Left ventricle myocardium inferior (tissue), 1 donor: Measurements from ENCODE around the gene CNTFR. TPM values are rescaled to one million over a fixed set of nuclear protein-coding genes. Genes with fewer than 3 reads are reported as not detected.

Experiments
- DNase-seq: peaks from one replicate; pipeline ENCODE4 v3.0.0-alpha.2; 2020
- H3K27ac ChIP-seq: fragments of 200-600 bp; replicated peaks from 2 replicates; pipeline ENCODE4 v1.8.0; 2021
- H3K27me3 ChIP-seq: fragments of 200-600 bp; 2 replicates; pipeline ENCODE4 v1.8.0; 2021; ENCODE audit warnings: low read depth
- H3K36me3 ChIP-seq: fragments of 200-600 bp; 2 replicates; pipeline ENCODE4 v1.8.0; 2021
- H3K4me1 ChIP-seq: fragments of 200-600 bp; 2 replicates; pipeline ENCODE4 v1.8.0; 2021
- H3K4me3 ChIP-seq: fragments of 200-600 bp; 2 replicates; pipeline ENCODE4 v1.8.0; 2021; ENCODE audit warnings: mild to moderate bottlenecking, moderate library complexity
- H3K9me3 ChIP-seq: fragments of 200-600 bp; replicated peaks from 2 replicates; pipeline ENCODE4 v1.8.0; 2021
- intact Hi-C: fragments of 100-400 bp; cut with micrococcal nuclease; formaldehyde crosslinking; loops from one replicate; pipeline ENCODE4 v1.11.0; 2022
- total RNA-seq: library from RNA; stranded (reverse); fragmentation: NEBNext Ultra II Directional; extraction: Animal tissue kit (Norgen Biotek cat#: 25700); gene quantifications from one replicate; pipeline ENCODE4 v1.2.1, GENCODE V29; 2021
- TF ChIP-seq, protein P1 (sequence below): fragments of 200-600 bp; IDR thresholded peaks from 2 replicates; pipeline ENCODE4 v1.8.0; 2021; ENCODE audit warnings: antibody characterized with exemption, mild to moderate bottlenecking, borderline replicate concordance
- donor health status: DM: no; HTN: yes; CAD: no; lungs with severe emphysema.

CNTFR gene
- total RNA-seq, 1 donor from 2014 or later, result 4.6 TPM

DNA sequence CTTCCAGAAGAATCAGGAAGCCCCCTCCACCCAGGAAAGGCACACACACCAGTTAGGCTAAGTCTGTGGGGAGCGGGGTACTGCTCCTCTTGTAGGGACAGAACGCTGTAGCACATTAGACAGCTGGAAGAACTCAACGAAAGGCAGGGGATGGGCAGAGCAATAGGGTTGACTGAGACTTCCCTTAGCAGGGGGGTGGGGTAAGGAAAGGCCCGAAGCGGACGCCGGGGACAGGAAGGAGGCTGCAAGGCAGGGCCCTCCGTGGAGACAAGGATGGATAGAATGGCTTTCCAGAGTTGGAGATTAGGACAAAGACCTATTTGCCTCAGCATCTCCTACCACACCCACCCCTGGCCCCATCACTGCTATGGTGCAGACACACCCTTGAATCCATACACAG lies 14.3 kb downstream of the CNTFR start:
- H3K36me3 ChIP-seq, result no peaks in the 10 kb centered on the region
- no peaks in the 10 kb centered on the region for H3K9me3 ChIP-seq
- H3K27ac ChIP-seq, result no peak overlapping the region
- DNase-seq, result no peak
- intact Hi-C loops, result no loop called here
- peaks cover 63% of the 10 kb centered on the region for H3K27me3 ChIP-seq
- no peak overlapping the region for H3K4me3 ChIP-seq
- peaks cover 21% of the 10 kb centered on the region for H3K4me1 ChIP-seq
- TF ChIP-seq, protein P1, sequence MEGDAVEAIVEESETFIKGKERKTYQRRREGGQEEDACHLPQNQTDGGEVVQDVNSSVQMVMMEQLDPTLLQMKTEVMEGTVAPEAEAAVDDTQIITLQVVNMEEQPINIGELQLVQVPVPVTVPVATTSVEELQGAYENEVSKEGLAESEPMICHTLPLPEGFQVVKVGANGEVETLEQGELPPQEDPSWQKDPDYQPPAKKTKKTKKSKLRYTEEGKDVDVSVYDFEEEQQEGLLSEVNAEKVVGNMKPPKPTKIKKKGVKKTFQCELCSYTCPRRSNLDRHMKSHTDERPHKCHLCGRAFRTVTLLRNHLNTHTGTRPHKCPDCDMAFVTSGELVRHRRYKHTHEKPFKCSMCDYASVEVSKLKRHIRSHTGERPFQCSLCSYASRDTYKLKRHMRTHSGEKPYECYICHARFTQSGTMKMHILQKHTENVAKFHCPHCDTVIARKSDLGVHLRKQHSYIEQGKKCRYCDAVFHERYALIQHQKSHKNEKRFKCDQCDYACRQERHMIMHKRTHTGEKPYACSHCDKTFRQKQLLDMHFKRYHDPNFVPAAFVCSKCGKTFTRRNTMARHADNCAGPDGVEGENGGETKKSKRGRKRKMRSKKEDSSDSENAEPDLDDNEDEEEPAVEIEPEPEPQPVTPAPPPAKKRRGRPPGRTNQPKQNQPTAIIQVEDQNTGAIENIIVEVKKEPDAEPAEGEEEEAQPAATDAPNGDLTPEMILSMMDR, result no peak

DNA sequence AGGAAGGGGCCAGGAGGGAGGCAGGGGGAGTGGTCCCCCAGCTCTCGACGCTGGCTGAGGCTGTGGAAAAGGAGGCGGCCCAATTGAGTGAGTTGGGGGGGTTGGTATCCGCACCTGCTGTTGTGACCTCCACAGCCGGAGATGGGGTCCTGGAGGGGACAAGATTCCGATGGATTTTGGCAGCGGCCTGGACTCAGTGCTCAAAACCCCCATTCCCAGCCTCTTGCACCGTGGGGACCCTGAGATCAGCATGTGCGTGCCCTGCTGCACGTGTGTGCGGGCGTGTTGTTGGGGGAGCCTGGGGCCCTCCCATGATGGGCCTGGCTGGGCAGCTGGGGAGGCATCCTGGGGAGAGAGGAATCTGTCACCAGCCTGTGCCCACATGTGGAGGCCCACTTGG lies 15.0 kb downstream of the CNTFR start:
- no peak for DNase-seq
- H3K4me3 ChIP-seq, result no peak overlapping the region
- intact Hi-C loops, result no loop called here
- peaks cover 20% of the 10 kb centered on the region for H3K4me1 ChIP-seq
- no peaks in the 10 kb centered on the region for H3K36me3 ChIP-seq
- no peaks in the 10 kb centered on the region for H3K9me3 ChIP-seq
- no peak overlapping the region for H3K27ac ChIP-seq
- H3K27me3 ChIP-seq, result peaks cover 56% of the 10 kb centered on the region
- TF ChIP-seq, protein P1, result no peak

DNA sequence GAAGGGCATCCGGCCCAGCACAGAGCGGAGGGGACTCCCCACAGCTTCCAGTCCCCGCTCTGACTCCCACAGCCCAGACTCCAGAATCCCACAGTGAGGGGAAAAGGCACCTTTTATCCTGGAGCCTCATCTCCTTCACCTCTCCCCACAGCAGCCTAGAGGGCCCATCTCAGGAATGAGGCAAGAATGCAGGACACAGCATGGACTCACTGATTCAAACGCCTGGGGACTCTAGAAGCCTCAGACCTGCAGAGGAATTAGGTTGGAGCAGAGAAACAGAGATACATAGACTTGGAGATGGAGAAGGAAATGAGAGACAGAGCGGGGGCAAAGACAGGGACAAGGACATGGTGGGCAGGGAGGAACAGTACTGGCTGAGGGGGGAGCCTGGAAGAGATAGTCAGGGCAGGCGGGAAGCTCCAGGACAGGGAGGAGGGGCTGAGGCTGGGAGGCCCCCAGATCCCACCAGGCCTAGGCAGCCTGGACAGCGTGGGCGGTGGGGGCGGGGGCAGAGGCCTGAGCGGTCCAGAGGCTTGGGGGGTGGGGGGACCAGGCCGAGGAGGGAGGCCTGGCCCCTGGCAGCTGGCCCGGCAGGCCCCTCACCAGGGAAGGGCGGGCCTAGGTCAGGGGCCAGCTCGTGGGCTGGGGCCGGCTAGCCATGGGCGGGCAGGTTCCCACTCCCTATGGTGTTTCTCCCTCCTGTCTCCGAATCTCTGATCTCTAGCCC lies 15.8 kb downstream of the CNTFR start:
- Histone ChIP-seq H3K27ac (no peak overlapping the region), H3K9me3 (no peaks in the 10 kb centered on the region), H3K27me3 (peaks cover 48% of the 10 kb centered on the region), H3K36me3 (no peaks in the 10 kb centered on the region), H3K4me1 (peaks cover 12% of the 10 kb centered on the region), H3K4me3 (no peak overlapping the region)
- TF ChIP-seq, protein P1, result no peak
- intact Hi-C loops, result no loop called here
- DNase-seq, result no peak

DNA sequence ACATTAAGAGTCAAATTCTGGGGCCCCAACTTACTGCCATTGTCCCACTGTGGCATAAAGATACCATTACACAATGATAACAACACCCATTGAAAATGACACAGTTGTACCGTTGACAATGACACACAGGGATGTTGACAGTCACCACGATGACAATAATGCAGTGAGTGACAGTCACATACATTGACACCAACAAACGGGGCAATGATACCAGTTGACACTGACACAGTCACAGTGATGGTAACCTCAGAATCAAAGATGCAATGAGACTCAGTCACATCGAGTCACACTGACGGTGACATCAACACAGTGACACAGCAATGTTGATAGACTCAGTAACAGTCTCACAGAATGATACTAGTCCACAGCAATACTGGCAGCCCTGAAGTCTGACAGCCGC lies 16.9 kb downstream of the CNTFR start:
- TF ChIP-seq, protein P1, result no peak
- Histone ChIP-seq H3K9me3 (no peaks in the 10 kb centered on the region), H3K4me3 (no peak overlapping the region)

DNA sequence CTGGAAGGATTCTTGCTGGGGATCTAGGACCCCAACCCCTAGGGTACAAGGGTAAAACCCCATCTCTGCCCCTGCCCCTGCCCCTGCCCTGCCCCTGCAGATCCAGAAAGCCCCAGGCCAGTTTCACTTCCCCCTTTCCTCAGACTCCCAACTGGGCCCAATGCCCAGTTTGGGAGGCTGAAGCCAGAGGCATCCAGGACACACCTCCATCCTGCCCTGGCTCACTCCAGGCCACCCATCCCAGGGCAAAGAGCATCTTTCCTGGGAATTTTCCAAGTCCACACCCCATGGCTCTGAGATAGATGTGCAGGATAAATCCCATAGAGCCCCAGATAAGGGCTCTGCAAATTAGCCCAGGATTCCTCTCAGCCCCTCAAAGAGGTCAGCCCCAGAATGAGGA lies 17.4 kb downstream of the CNTFR start:
- TF ChIP-seq, protein P1, result no peak
- Histone ChIP-seq H3K4me1 (peaks cover 3% of the 10 kb centered on the region), H3K27me3 (peaks cover 42% of the 10 kb centered on the region), H3K9me3 (no peaks in the 10 kb centered on the region), H3K36me3 (no peaks in the 10 kb centered on the region), H3K27ac (no peak overlapping the region), H3K4me3 (no peak overlapping the region)
- intact Hi-C loops, result no loop called here
- DNase-seq, result no peak

More for the DNA sequence above, 16.9 kb downstream of the CNTFR start:
- no peak for DNase-seq
- Histone ChIP-seq H3K27me3 (peaks cover 42% of the 10 kb centered on the region), H3K27ac (no peak overlapping the region), H3K36me3 (no peaks in the 10 kb centered on the region), H3K4me1 (peaks cover 3% of the 10 kb centered on the region)
- intact Hi-C loops, result no loop called here
